ENCODE results near the gene THG1L.
A peak's percentile ranks its signal among the peaks of the same experiment; 100 is the strongest.
"Not testable (repeated sequence)": the region's sequence is repeated elsewhere in the genome, so short reads cannot be mapped to it uniquely, and the experiment has no call there.

THG1L gene

GRCh38 chr5:157731272-157732129, at the start of gene THG1L:
THG1L (plus strand) TSS chr5:157731420; CDS start chr5:157731441, 21 bp downstream.
- DNase-seq: peak; percentile 96

GRCh38 chr5:157682257-157682656, 49.0 kb upstream of the THG1L start:
- DNase-seq: no peak

GRCh38 chr5:157686276-157687197, 44.7 kb upstream of the THG1L start:
- DNase-seq: not testable (repeated sequence)

DNA sequence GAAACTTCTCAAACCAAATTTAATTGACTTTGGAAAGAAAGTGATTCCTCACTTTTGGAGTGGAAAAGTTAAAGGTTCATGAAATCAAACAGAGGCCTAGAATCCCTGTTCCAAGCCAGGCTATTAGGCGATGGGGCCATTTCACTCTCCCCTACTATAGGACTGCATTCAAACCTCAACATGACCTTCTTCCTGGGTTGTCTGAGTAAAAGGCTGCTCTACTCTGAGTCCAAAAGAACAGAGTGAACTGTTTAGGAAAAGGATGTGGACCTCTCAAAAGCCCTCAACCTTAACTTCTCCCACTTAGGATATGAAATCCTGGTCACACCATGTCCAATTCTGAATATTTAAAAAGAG, 44.0 kb upstream of the THG1L start:
- DNase-seq: no peak

GRCh38 chr5:157689942-157690689, 41.1 kb upstream of the THG1L start:
- DNase-seq: peak; percentile 41

DNA sequence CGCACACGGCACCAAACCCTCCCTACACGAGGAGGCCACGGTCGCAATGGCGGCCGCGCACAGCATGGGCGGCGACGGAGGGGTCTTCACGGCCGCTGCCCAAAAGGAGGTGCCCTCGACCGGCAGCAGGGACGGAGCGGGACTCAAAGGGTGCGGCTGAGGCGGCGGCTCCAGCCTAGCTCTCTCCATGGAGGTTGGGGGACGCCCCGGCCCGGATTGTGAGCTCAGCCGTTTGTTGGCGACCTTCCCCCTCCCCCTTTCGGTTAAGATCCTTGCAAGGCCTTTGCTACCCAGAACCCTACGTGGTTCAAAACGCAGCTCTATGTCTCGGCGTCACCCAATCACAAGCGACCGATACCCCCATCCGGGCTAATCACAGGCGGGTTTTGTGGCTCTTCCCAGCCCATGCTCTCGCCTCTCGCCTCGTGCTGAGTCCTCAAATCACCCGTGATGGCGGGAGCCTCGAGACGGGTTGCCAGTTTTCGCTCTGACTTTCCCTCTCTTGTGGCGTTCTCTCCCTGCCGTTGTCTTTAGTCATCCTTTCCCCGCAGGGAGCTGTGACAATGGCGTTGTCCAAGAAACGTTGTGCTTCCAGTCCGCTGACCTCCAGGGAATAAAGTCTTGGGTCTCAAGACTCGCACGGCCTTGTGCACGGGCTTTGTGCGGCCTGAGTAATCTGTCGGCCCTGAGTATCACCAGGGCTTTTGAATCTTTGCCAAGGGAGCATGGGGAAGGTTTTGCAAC, 40.4 kb upstream of the THG1L start:
- no peak for DNase-seq

- not testable (repeated sequence) for DNase-seq
These were observed 37.4 kb upstream of the THG1L start for GRCh38 chr5:157693816-157694215.

DNA sequence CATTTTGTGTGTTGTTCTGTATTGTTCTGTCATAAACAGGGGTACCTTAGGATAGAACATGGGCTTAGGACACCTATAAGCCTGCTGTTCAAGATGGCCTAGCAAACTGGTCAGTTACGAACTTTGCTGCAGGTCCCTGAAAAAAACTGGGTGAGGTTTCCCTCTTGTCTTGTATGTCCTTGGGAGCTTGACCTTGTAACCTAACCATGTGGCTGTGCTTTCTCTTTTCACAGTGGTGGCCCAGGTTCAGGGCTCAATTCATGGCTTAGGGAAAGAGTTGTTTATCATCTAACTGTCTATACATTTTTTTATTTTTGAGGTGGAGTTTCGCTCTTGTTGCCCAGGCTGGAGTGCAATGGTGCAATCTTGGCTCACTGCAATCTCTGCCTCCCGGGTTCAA, 35.1 kb upstream of the THG1L start:
- DNase-seq: not testable (repeated sequence)

DNA sequence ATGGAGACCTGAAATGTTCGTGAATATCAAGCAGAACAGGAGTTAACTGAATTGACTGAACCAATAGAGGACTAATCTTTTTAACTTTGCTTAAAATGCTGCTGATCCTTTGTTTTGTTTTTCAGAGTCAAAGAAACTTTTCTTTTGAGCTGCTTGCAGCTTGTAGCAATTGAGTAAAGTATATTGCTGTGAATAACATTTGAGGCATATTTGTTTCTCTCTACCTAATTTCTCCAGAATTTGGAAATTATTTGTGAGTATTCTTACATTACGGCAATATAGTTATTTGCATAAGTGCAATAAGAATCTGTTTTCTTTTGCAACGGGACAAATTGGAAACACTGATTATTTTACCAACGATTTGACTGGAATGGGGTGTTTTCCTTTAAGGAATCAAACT, 32.5 kb upstream of the THG1L start:
- not testable (repeated sequence) for DNase-seq

GRCh38 chr5:157703736-157704135, 27.5 kb upstream of the THG1L start:
- DNase-seq: no peak

DNA sequence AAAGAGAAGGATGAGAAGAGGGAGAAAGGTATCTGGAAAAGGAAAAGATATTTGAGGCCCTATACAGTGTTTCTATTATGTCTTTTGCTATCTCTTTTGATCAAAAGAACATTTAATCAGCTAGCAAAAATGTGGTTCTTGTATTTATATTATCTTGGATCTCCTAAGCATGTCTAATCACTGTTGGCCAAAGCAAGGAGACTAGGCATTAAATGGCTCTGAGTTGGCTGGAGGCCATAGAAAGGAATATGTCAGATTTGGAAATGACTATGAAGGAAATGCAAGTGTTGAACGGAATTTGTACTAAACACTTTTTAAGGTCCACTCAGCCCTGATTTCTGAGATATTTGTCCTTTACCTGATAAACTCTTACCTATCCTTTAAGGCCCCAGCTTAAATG, 22.4 kb upstream of the THG1L start:
- DNase-seq: no peak

DNA sequence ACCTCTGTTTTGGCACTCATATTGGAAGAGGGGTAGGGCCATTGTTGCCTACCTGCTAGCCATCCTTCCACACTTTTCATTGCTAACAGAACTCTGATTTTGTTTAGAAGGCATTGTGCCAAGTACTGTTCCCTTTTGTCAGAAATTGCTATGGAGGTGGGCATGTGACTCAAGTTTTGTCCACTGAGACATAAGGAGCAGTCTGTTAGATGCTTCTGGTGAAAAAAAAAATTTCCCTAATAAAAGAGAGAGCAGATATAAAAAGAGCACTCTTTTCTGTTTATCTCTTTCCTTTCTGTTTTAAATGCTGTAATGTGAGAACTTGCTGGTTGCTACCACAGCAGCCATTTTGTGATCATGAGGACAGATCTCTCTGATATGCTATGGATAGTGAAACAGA, 21.9 kb upstream of the THG1L start:
- no peak for DNase-seq

DNA sequence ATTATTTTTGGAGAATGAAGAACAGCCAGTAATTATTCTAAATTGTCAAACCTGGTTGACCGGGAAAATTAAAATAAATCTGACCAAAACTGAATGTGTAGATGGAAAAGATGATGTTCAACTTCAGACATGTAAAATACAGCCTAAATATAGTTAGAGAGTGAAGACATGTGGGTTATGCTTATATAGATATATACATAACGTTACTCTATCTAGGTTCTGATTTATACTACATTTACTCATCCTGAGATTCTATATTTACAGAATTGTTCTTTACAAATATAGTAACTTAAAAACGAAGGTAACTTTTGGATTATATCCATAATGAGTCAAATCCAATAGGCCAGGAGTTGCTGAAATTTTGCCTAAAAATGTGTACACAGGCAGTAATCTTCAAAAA, 20.8 kb upstream of the THG1L start:
- DNase-seq: no peak

- no peak for DNase-seq
These were observed 20.3 kb upstream of the THG1L start for GRCh38 chr5:157710882-157711281.

- no peak for DNase-seq
These were observed 17.2 kb upstream of the THG1L start for GRCh38 chr5:157713830-157714595.

- no peak for DNase-seq
These were observed 16.7 kb upstream of the THG1L start for GRCh38 chr5:157714596-157714864.

GRCh38 chr5:157718519-157718918, 12.7 kb upstream of the THG1L start:
- DNase-seq: peak; percentile 22

GRCh38 chr5:157719245-157719644, 12.0 kb upstream of the THG1L start:
- no peak for DNase-seq

DNA sequence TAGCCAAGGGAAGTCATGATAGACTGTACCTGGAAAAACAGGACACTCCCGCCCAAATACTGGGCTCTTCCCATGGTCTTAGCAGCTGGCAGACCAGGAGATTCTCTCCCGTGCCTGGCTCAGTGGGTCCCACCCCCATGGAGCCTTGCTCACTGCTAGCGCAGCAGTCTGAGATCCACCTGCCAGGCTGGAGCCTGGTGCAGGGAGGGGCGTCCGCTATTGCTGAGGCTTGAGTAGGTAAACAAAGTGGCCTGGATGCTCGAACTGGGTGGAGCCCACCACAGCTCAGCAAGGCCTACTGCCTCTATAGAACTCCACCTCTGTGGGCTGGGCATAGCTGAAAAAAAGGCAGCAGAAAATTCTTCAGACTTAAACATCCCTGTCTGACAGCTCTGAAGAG, 10.1 kb upstream of the THG1L start:
- DNase-seq: no peak

DNA sequence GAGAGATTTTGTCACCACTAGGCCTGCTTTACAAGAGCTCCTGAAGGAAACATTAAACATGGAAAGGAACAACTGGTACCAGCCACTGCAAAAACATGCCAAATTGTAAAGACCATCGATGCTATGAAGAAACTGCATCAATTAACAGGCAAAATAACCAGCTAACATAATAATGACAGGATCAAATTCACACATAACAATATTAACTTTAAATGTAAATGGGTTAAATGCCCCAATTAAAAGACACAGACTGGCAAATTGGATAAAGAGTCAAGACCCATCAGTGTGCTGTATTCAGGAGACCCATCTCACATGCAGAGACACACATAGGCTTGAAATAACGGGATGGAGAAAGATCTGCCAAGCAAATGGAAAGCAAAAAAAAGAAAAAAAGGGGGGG, 8.3 kb upstream of the THG1L start:
- DNase-seq: not testable (repeated sequence)

DNA sequence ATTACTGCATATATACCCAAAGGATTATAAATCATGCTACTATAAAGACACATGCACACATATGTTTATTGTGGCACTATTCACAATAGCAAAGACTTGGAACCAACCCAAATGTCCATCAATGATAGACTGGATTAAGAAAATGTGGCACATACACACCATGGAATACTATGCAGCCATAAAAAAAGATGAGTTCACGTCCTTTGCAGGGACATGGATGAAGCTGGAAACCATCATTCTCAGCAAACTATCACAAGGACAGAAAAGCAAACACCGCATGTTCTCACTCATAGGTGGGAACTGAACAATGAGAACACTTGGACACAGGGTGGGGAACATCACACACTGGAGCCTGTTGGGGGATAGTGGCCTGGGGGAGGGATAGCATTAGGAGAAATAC, 4.6 kb upstream of the THG1L start:
- not testable (repeated sequence) for DNase-seq

GRCh38 chr5:157727858-157728257, 3.4 kb upstream of the THG1L start:
- not testable (repeated sequence) for DNase-seq
